ENCODE results near the gene BEST2.

The BEST2 gene

DNA sequence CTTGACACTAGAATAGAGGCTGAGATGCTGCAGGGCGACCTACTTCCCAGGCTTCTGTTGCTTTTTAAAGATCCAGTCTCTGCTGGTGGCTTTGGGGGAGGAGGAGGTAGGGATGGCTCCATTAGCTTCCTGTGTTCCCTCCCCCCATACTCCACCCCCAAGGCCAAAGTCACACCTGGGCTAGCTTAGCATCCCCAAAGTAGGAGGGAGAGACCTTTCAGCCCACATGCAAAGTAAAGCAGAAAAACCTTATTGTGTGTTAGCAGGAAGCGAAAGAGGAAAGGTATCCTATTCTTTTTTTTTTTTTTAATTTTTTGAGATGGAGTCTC lies 24.6 kb upstream of the BEST2 start:
- H3K9me3 ChIP-seq (ENCODE audit: severe bottlenecking) = no peaks in the 10 kb centered on the region
- peaks cover 39% of the 10 kb centered on the region for H3K36me3 ChIP-seq
- H3K4me3 ChIP-seq (ENCODE audit: low read depth, low read length) = no peak overlapping the region
- TF ChIP-seq, protein P1, sequence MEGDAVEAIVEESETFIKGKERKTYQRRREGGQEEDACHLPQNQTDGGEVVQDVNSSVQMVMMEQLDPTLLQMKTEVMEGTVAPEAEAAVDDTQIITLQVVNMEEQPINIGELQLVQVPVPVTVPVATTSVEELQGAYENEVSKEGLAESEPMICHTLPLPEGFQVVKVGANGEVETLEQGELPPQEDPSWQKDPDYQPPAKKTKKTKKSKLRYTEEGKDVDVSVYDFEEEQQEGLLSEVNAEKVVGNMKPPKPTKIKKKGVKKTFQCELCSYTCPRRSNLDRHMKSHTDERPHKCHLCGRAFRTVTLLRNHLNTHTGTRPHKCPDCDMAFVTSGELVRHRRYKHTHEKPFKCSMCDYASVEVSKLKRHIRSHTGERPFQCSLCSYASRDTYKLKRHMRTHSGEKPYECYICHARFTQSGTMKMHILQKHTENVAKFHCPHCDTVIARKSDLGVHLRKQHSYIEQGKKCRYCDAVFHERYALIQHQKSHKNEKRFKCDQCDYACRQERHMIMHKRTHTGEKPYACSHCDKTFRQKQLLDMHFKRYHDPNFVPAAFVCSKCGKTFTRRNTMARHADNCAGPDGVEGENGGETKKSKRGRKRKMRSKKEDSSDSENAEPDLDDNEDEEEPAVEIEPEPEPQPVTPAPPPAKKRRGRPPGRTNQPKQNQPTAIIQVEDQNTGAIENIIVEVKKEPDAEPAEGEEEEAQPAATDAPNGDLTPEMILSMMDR (IDR thresholded peaks at IDR 0.05; ENCODE audit: low read depth, low read length) = no peak
- no peak for DNase-seq
- H3K27ac ChIP-seq = no peak overlapping the region
- no peaks in the 10 kb centered on the region for H3K27me3 ChIP-seq (ENCODE audit: insufficient read depth, low read depth, severe bottlenecking)

DNA sequence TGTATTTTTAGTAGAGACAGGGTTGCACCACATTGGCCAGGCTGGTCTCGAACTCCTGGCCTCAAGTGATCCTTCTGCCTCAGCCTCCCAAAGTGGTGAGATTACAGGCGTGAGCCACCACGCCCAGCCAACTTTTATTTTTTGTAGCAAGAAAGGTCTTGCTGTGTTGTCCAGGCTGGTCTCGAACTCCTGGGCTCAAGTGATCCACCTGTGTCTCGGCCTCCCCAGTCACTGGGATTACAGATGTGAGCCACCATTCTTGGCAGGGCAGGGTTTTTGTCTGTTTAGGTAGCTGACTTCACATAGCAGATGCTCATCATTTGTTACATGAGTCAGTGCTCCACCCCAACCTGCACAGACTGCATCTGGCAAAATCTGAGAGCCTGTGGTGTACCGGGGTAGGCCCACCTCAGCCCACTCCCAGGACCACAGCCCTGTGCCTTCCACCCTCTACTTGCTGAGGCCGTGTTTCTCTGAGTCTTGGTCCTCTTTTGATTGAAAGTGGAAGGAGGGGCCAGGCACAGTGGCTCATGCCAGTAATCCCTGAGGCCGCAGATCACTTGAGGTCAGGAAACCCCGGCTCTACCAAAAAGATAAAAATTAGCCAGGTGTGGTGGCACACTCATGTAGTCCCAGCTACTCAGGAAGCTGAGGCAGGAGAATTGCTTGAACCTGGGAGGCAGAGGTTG lies 23.7 kb upstream of the BEST2 start:
- no peaks in the 10 kb centered on the region for H3K9me3 ChIP-seq (ENCODE audit: severe bottlenecking)
- TF ChIP-seq, protein P1 (IDR thresholded peaks at IDR 0.05; ENCODE audit: low read depth, low read length) = no peak
- no peak for DNase-seq
- H3K36me3 ChIP-seq = peaks cover 45% of the 10 kb centered on the region
- no peaks in the 10 kb centered on the region for H3K27me3 ChIP-seq (ENCODE audit: insufficient read depth, low read depth, severe bottlenecking)
- H3K27ac ChIP-seq = no peak overlapping the region
- no peak overlapping the region for H3K4me3 ChIP-seq (ENCODE audit: low read depth, low read length)

DNA sequence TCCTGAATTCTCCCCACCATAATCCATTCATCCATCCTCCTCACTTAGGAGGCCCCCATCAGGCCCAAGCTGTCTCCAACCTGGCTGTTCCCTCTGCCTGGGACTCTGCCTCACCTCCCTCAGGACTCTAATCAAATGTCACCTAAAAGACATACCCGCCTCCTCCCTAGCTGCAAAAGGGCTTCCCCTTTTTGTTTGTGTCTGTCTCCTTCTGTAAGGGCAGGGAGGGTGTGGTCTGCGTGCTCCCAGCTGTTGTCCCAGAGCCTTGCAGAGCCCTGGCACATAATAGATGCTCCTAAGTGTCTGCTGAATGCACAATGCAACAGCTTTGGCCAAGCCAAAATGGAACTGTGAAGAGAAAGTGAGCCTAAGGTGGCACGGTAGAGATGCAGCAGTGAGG lies 21.5 kb upstream of the BEST2 start:
- DNase-seq = no peak
- no peaks in the 10 kb centered on the region for H3K9me3 ChIP-seq (ENCODE audit: severe bottlenecking)
- H3K27ac ChIP-seq = no peak overlapping the region
- TF ChIP-seq, protein P1 (IDR thresholded peaks at IDR 0.05; ENCODE audit: low read depth, low read length) = no peak
- peaks cover 52% of the 10 kb centered on the region for H3K36me3 ChIP-seq
- no peaks in the 10 kb centered on the region for H3K27me3 ChIP-seq (ENCODE audit: insufficient read depth, low read depth, severe bottlenecking)
- no peak overlapping the region for H3K4me3 ChIP-seq (ENCODE audit: low read depth, low read length)

DNA sequence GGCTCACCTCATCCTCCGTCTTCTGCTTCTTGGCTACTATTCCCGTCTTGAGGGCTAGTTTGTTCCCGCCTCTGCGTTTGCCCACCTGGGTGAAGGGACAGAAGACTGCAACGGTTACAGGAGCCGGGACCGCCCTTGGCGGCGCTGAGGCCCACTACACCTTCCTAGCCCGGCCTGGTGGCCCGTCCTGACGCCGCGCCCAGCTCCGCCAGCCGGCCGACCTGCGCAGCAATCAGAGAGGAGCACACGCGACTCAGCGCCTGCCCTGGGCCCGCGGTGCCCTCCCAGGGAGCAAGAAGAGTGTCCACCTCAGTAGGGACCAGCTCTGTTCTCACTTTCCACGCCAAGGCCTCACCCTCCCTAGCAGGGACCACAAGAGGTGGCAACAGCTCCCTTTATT lies 20.3 kb upstream of the BEST2 start:
- H3K27me3 ChIP-seq (ENCODE audit: insufficient read depth, low read depth, severe bottlenecking) = no peaks in the 10 kb centered on the region
- DNase-seq = no peak
- peaks cover 52% of the 10 kb centered on the region for H3K36me3 ChIP-seq
- TF ChIP-seq, protein P1 (IDR thresholded peaks at IDR 0.05; ENCODE audit: low read depth, low read length) = no peak
- no peak overlapping the region for H3K27ac ChIP-seq
- no peaks in the 10 kb centered on the region for H3K9me3 ChIP-seq (ENCODE audit: severe bottlenecking)
- no peak overlapping the region for H3K4me3 ChIP-seq (ENCODE audit: low read depth, low read length)

DNA sequence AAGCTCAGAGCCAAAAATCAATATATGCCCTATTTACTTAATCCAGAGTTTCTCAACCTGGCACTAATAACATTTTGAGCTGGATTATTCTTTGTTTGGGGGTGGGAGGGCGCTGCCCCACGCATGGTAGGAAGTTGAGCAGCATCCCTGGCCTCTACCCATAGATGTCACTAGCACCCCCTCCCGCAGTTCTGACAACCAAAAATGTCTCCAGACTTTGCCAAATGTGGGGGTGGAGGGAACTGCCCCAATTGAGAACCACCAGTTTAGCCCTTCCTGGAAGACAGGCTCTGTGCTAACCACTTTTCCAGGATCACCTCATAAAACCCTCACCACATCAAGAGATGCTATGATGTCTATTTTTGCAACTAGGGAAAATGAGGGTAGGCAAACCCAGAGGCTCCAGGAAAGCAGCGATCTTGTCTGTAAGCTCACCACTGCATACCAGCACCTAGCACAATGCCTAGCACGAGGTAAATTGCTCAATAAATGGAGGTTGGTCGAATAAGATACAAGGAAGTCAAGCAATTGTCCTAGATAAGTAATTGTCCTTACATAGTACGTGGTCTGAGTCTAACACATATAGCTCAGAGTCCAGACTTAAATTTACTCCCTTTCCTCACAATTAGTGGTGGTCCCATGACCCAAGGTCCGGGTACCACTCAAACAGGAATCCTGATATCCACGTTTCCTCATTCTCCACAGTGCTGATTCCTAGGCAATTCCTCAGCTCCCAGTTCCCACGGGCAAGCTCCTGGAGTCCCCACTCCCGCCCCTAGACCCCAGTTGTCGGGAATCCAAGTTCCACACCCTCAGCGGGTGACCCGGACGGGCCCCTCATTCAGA lies 18.0 kb upstream of the BEST2 start:
- peaks cover 48% of the 10 kb centered on the region for H3K36me3 ChIP-seq
- peak overlapping the region; percentile 97 for H3K27ac ChIP-seq
- H3K4me3 ChIP-seq (ENCODE audit: low read depth, low read length) = peak overlapping the region; percentile 89
- H3K9me3 ChIP-seq (ENCODE audit: severe bottlenecking) = no peaks in the 10 kb centered on the region
- TF ChIP-seq, protein P1 (IDR thresholded peaks at IDR 0.05; ENCODE audit: low read depth, low read length) = peak; percentile 68
- DNase-seq = peak; percentile 58
- H3K27me3 ChIP-seq (ENCODE audit: insufficient read depth, low read depth, severe bottlenecking) = no peaks in the 10 kb centered on the region
